GF-D8 (cell line): ENCODE results near the gene EYS.
"Not testable (repeated sequence)": the region's sequence is repeated elsewhere in the genome, so short reads cannot be mapped to it uniquely, and the experiment has no call there.

ENCODE experiments used
- DNase-seq: peaks from one replicate; lab custom pipeline; 2025; lab: John Stamatoyannopoulos, UW

The EYS gene

DNA sequence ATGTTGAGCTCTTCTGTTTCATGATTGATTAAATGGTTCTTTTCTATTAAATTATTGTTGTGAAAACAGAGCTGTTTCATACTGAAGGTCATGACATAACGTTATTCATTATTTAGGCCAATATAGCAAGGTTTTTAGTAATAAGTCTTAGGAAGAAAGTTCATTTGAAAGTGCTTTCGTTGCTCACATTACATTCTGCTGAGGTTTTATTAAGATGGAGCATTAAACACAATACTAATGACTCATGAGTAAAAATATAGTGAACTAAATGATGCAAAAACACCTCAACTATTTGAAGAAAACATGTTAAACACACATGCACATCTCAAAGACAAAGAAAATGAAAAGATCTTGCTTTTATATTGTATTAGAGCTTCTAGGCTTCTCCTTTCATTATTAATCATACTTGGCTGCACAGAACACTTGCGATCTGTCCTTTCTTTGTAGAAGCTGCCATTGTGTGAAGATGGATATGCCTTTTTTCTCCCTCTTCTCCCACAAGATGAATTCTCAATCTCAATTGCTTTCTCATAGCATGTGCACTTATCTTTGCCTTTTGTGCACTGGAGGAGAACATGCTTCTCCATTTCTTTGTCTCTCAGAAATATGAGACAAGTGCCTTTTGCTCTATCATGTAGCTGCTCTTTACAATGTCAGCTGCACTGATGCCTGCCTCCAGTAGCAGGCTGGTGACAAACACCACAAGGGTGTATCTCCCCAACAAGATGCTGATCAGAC lies 1759.1 kb downstream of the EYS start:
- DNase-seq, result no peak

DNA sequence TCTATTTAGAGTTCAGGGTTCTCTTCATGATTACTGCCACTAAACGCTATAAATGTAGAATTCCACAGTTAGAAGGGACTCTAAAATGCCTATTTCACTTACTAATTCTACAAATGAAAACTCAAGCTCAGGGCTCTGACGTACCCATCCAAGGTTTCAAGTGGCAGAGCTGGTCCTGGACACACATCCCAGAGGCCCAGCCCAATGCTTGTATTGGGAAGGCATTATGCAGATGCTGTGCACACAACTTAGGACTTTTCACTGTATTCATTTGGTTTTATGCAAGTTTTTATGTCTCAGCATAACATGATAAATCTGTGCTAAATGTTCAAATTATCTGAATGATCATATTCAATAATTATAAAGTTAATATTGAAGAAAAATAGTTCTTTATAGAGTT lies 1761.0 kb downstream of the EYS start:
- DNase-seq, result no peak

DNA sequence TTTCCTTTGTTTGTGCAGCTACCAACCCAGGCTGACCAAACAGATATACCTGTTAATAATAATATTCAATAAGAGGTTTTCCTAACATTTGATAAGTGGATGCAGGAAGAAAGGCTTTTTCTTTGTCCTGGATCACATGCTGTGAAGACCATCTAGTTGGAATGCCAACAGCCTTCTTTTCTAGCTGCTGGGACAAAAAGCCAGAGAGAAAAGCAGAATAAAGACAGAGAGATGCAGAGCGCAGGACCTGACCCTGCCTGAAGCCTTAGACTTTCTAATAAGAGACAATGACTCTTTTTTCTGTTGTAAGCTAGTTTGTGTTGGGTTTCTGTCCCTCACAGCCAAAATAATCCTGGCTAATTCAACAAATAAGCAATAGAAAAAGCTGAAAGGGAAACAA lies 1763.2 kb downstream of the EYS start:
- DNase-seq, result no peak

DNA sequence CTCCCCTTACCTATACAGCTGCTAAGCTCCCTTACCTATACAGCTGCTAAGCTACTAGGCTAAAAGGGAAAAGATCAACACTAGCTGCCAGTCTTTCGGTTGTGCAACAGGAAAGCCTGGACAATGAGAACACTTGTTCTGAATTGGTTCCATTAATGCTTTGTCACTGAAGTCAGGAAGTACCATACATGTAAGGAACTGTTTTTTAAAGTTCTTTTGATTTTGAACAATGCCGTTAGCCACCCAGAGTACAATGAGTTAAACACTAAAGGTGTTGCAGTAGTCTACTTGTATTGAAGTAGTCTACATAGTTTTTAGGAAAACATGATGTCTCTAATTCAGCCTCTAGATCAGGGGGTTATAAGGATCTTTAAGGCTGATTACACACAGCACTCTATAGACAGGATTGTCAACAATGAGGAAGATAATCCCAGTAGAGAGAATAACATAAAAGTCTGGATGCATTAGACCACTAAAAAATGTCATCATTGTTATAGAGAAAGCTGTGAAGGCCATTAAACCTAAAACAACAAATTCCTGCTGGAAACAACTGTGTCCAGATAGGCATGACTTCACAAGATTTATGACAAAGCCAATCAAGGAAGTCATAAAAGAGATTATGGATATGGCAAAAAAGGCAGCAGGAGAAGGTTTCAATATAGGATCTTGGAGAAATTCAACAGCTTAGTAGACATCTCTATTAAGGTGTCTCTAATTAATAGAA lies 1765.1 kb downstream of the EYS start:
- DNase-seq, result no peak

DNA sequence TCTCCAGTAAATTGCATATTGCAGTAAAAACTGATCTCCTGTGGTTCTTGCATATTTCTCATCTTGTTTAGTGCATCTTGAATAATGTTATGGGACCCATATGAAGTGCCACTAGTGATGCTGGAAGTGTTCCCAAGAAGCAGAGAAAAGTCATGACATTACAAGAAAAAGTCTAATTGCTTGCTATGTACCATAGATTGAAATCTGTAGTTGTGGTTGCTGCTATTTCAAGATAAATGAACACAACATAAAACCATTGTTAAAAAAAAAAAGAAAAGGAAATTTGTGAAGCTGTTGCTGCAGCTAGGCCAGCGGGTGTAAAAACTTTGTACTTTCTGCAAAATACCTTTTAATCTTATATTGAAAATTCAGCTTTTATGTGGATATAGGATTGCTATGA lies 1767.0 kb downstream of the EYS start:
- DNase-seq, result no peak

DNA sequence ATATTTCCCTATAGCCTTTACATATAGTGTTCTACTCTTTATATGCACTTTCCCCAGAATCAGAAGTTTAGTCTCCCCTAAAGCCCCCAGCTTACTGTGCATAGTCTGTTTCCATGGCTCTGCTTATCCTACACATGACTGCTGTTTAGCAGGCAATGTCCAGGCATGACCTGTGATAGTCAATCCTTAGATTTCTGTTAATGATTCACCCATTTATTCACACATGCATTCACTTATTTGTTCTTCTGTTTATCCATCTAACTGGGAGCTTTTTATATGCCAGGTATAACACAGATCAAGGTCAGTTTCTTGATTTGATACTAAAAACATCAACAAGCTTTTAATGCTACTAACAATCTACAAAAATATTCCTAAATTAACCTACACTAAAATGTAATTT lies 1770.6 kb downstream of the EYS start:
- no peak for DNase-seq

DNA sequence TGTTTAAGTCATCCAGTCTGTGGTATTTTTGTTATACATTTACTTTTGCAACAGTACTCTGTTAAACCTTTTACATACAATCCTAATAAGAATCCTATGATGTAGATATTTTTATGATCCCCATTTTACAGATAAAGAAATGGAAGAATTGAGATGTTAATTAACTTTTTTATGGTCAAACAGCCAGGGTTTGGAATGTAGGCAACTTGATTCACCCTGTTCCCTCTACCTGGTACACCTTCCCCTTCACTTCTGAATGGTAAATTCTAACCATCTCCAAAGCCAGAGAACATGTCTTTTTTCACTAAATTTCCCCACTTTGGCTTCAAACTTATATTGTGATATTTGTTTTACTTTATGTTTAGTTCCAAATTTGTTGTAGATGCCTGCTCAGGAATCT lies 1771.3 kb downstream of the EYS start:
- no peak for DNase-seq

DNA sequence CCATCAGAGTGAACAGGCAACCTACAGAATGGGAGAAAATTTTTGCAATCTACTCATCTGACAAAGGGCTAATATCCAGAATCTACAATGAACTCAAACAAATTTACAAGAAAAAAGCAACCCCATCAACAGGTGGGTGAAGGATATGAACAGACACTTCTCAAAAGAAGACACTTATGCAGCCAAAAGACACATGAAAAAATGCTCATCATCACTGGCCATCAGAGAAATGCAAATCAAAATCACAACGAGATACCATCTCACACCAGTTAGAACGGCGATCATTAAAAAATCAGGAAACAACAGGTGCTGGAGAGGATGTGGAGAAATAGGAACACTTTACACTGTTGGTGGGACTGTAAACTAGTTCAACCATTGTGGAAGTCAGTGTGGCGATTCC lies 1773.1 kb downstream of the EYS start:
- DNase-seq, result not testable (repeated sequence)

DNA sequence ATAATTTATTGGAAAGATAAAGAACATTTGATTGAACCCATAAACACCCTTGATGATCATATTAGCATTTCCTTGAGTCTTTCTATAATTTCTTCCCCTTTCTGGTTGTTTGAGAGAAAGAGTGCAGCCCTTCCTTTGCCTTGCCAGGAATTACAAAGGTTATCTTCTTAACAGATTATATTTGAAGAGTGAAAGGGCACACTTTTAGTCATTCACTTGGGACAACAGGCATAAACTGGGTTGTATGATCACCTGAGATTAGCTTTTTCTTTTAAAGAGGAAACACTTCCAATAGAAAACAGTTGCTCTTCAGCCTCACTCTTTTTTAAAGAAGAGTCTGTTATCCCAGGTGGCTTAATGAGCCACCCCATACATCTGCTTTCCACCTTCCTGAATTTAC lies 1776.2 kb downstream of the EYS start:
- no peak for DNase-seq

DNA sequence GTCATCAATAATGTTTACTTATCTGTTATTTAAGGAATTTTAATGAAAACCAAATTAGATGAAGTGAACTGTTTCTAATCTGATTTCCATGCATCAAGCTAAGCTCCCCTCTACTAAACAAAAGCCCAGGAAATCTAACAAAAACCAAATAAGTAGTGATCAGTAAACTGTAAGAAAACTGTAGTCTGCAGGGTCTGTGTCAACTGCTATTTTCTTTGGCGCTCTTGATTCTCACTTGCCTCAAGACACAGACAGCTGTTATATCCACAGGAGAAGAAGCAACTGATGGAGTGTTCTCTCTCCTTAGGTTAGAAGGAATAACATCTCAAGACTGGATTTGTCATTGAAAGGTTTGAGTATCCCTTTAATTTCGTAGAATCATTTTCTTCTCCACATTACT lies 1777.9 kb downstream of the EYS start:
- DNase-seq, result no peak

DNA sequence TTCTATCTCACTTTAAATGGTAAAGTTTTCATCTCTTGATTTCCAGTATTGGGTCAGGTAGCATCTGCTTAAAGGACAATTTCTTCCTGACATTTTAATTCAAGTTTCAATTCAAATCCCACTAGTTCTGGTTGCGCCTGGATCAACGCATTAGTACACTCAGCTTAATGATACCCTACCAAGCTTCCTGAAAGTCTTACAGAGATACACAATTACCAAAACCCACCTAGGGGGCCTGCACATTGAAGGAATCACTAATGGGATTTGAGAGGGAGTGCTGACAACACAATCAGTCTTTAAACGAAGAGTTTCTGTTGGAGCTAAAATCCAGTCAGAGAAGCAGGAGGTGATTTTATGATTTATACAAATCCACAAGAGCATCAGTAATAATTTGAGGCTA lies 1778.4 kb downstream of the EYS start:
- no peak for DNase-seq

DNA sequence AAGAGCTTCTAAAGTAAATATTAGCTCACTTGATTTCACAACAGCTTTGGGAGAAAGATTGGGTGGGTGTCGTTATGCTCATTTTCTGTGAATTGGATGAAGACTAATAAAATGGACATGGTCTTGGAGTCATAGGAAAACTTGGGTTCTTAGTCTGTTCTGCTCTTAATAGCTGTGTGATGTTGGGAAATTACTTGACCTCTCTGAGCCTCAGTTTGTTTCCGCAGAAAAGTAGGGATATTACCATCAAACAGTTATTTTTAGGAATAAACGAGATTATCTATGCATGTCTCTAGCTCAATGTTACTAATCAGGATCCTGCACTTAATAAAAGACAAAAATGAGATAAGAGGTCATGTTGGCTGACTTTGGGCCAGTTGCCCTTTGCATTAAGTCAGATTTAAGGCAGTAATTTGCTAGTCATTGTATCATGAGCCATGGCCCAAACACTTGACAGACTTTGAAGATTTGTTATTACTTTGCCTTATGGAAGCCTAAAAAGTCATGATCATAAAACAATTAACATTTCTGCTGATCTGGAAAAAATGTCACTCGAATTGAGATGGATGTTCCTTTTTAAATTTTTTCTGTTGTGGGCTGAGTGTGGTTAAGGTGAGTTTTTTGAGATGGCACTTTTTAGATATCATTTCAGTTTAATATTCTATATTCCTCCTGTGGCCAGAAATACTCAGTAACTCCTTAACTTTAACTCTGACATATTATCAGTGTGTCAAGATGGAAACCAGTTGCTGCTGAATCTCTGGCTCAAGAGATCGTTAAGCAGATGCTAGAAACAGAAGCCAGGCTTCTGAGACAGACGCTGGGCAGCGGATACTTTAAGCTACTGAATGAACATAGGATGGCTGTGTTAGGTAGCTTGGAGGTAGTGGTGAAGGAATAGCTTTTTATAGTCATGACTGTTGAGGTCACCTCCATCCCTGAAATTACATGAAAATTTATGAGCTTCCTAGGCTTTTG lies 1779.8 kb downstream of the EYS start:
- no peak for DNase-seq

DNA sequence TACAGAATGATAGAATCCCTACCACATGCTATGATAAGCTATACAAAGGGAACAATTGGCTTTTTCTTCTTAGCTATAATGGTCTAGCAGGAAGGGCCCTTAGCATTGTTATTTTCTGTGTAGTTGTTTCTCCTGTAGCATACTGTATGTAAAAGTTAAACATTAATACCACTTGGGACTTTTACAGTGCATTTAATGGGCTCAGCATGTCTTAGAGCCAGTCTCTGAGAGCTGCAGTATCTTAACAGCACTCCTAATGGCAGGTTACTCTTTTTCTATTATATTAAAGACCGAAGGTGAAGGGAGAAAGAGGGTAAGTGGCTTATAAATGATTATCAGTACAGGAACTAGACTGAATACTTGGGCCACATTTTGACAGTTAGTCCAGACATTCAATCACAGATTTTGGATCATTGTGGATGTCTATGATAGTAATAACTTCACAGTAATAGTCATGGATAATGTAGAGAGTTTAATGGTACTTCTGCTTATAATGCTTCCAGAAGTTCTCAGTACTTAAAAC lies 1780.7 kb downstream of the EYS start:
- no peak for DNase-seq

DNA sequence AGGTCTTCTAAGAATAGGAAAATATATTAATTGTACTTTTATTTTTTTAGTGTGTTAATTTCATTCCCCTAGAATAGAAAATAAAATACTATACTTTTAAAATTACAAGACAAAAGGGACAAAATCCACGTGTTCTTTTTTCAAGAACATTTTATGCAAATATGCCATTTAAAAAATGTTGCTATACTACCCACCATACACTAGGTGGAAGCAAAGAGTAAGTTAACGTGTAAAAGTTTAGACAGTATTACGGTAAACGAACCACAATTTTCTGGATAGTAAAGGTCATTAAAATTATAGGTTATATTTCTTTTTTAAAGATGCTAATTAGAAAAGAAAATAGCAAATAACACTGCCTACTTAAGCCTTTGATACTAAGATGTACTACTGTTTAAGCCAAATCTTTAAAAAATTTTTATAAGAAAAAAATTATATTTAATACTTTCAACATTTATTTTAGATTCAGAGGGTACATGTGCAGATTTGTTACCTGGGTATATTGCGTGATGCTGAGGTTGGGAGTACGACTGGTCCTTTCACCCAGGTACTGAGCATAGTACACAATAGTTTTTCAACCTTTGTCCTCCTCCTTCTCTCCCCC lies 1783.8 kb downstream of the EYS start:
- no peak for DNase-seq

DNA sequence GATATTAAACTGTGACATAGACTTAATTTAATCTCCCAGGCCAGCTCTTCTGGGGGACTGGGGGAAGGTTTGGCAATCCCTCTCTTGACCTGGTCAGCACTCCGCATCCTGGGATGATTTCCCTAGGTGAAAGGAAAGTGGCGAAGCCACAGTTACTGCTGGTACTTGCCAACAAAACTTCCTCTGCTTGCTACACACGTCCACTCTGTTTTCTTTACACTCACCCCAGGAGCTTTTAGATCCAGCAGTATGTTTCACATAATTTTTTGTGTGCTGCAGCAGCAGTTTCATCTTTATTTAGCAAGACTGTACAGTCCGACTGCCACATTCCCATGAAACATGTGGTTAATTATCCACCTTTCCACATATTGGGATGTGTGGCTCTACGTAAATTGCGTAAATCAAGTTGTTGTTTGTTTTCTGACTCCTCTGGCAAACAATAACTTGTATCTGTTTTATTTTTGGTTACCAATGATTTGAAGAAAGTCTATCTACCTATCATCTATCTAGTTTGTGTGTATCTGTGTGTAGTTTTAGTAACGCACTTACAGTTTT lies 1787.4 kb downstream of the EYS start:
- DNase-seq, result no peak

DNA sequence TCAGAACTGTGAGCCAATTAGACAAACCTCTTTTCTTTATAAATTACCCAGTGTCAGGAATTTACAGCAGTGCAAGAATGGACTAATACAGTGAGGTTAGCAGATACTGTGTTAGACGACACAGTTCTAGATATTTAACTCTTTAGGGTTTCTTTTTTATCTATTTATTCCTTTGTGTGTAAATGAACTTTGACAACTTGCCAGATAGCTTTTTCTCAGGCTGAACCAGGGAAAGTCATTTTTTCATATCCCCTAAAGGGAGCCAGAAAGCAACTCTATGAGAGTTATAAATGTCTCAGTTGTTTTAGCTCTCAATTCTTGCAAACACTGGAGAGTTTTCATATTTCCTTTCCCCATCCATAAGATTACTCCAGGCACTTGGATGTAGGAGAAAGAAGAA lies 1794.1 kb downstream of the EYS start:
- no peak for DNase-seq

DNA sequence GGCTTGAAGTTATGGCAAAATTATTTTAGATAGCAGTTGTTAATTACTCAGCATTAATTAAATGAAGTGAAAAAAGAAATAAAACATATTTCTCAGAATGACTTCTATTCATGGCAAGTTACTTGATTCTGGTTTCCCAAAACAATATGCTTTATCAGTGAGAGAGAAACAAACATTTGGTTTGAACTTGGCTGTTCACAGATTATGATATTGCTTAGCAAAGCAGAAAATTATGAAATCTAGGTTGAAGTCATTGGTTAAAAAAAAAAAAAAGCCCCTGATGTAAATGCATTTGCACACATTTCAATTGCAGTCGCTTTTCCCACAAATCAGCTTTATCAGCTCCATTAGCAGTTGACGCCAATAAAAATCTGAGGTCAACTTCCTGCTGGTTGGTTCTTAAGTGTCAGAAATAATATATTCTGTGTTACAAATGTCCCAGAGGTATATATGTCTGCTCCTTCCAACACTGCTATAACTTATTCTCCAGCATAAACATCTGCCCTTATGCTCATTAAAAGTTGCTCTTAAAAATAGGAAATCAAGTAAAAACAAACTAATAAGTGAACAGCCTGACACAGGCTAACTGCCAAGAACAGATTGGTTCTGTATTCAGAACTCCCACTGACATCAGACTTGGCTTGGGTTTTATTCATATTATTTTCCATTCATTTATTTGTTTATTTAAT lies 1796.0 kb downstream of the EYS start:
- DNase-seq, result no peak

DNA sequence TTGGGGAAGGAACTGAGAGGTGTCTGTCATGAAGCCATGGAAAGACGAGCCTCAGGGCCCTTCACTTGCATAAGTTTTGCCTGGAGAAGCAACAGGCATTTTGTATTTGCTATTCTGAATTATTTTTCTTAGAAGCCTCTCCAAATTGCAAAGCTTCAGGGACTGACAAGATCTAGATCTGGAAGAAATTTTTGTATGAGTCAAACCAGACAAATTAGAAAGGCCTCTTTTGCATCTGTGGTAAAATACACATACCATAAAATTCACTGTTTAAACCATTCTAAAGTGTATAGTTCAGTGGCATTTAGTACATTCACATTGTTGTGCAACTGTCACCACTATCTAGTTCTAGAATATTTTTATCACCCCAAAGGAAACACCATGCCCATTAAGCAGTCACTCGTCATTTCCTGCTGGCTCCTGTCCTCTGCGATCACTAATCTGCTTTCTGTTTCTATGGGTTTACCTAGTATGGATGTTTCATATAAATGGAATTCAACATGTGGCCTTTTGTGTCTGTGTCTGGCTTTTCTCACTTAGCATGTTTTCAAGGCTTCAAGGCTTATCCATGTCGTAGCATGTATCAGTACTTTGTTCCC lies 1802.3 kb downstream of the EYS start:
- DNase-seq, result no peak

DNA sequence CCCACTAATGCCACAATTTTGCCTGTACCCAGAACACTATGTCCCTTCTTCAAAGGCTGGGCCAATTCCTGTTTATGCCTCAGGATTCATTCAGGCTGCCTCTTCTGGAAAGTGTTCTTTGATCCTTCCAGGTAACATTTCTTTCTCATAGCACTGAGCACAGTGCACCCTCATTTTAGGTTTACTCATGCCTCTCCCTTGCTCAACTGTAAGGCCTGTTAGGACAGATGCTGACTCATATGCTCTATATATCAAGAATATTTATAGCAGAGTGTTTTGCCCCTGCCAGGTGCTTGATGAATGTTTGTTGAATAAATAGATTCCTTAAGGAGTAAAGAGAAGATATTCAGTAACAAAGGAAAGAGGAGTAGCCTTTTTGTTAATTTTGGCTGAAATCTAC lies 1807.5 kb downstream of the EYS start:
- DNase-seq, result no peak

DNA sequence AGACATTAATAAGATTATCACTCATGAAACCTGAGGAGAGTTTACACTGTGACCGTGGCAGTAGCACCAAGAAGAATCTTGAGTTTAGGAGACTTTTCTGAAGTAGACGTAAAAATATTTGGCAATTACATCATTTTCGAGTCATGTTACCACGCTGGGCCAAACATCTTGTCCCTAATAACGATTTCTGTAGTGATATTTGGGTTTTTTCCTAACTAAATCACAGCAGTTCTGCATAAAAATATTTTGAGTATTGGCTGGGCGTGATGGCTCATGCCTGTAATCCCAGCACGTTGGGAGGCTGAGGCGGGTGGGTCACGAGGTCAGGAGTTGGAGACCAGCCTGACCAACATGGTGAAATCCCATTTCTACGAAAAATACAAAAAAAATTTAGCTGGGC lies 1809.1 kb downstream of the EYS start:
- DNase-seq, result no peak

DNA sequence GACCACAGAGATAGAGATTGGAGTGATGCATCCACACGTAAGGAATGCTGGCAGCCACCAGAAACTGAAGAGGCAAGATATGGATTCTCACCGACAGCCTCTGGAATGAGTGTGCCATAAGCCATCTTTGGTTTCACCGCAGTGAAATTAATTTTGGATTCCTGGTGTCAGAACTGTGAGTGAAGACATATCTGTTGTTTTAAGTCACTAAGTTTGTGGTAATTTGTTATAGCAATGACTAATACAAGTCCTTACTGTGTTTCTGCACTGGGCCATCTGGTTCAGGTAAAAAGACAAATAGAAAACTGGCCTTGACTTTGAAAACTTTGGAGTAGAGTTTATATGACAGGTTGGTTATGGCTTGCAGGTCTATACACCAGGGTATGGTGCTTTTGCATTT lies 1809.6 kb downstream of the EYS start:
- no peak for DNase-seq
